ENCODE data around the gene C3orf18. TPM values are rescaled to one million over a fixed set of nuclear protein-coding genes. Genes with fewer than 3 reads are reported as not detected.

The C3orf18 gene
- total RNA-seq, 1 experiment from 2014 or later, result 7.1 TPM

- Histone ChIP-seq H3K4me2 (ENCODE audit: insufficient read depth, insufficient read length, low read length) (no peak overlapping the region), H3K27me3 (ENCODE audit: insufficient read depth, low read length) (peaks cover 3% of the 10 kb centered on the region; the same call in 1 of the 2 replicates), H4K8ac (replicated peaks; ENCODE audit: insufficient read length, low read depth, low read length) (no peak overlapping the region), H2AFZ (ENCODE audit: low read length) (no peak overlapping the region), H3K23me2 (ENCODE audit: insufficient read length, low read depth, low read length, poor library complexity, severe bottlenecking) (no peaks in the 10 kb centered on the region), H2BK12ac (ENCODE audit: insufficient read length, low read depth, low read length) (no peak overlapping the region), H4K20me1 (ENCODE audit: control insufficient read depth, insufficient read depth, insufficient read length) (no peaks in the 10 kb centered on the region), H3K9ac (ENCODE audit: extremely low read depth, insufficient read length, low read length) (no peak overlapping the region), H2BK120ac (ENCODE audit: low read depth, low read length, poor library complexity, severe bottlenecking) (no peak overlapping the region), H4K91ac (ENCODE audit: insufficient read length, low read depth, low read length) (no peak overlapping the region), H3K79me2 (ENCODE audit: insufficient read depth, low read length) (no peaks in the 10 kb centered on the region), H3K23ac (ENCODE audit: insufficient read length, low read depth, low read length) (no peak overlapping the region), H2AK5ac (ENCODE audit: insufficient read length, low read length) (no peak overlapping the region), H3K4me1 (ENCODE audit: insufficient read depth, low read length) (no peaks in the 10 kb centered on the region), H2BK20ac (ENCODE audit: low read depth, low read length, poor library complexity, severe bottlenecking) (no peak overlapping the region), H2BK15ac (ENCODE audit: low read depth, low read length) (no peak overlapping the region), H2BK5ac (ENCODE audit: insufficient read length, low read length) (no peak overlapping the region), H3K27ac (ENCODE audit: insufficient read length, low read depth, low read length) (no peak overlapping the region), H3K9me3 (ENCODE audit: control insufficient read depth, low read depth, low read length) (no peaks in the 10 kb centered on the region), H3K18ac (ENCODE audit: insufficient read length, low read depth, low read length) (no peak overlapping the region), H3K79me1 (ENCODE audit: insufficient read depth, low read depth, low read length, poor library complexity, severe bottlenecking) (no peaks in the 10 kb centered on the region), H3K56ac (ENCODE audit: insufficient read length, low read depth, low read length) (no peak overlapping the region), H4K5ac (ENCODE audit: insufficient read length, low read depth, low read length) (no peak overlapping the region), H3K14ac (ENCODE audit: insufficient read depth, low read length) (no peak overlapping the region), H3K4ac (ENCODE audit: low read depth, low read length) (no peak overlapping the region), H3T11ph (ENCODE audit: low read length) (no peak overlapping the region)
- Mint-ChIP-seq H3K4me3 (0 out of 5 replicates have a peak overlapping the region, but pooled peaks of 1 of the 2 experiments have one; percentile 18), H3K27me3 (ENCODE audit: low read depth) (peaks cover 24% of the 10 kb centered on the region), H3K9me3 (no peaks in the 10 kb centered on the region; a peak in 1 of 5 replicates), H3K27ac (peak overlapping the region in 2 of 3 experiments; percentile 28 to 64; a peak in 2 of 7 replicates), H3K36me3 (ENCODE audit: insufficient read depth in 1 of 3, low read depth in 3 of 3) (no peaks in the 10 kb centered on the region), H3K4me1 (peaks cover 50 to 60% of the 10 kb centered on the region in 2 experiments)
- WGBS (ENCODE audit: extremely low coverage, insufficient read length, low lambda C conversion rate), result no CpG with 5 or more reads among the region's 13 CpGs
- no peak for DNase-seq
- TF ChIP-seq CTCF (conservative IDR thresholded peaks at IDR 0.05), result no peak
Measured at GRCh38 chr3:50533316-50533715, 34.2 kb downstream of the C3orf18 start.

Measured in H9 (cell line).